Esophagus squamous epithelium (tissue), 5 donors: ENCODE measurements around the gene MVB12B. TPM values are rescaled to one million over a fixed set of nuclear protein-coding genes. Genes with fewer than 3 reads are reported as not detected.
A peak's percentile ranks its signal among the peaks of the same experiment; 100 is the strongest.

ENCODE experiments used
- DNase-seq: peaks from one replicate; lab custom pipeline; 2025; lab: John Stamatoyannopoulos, UW
- H3K27ac ChIP-seq, 4 donors: fragments of 200-600 bp; sonication (generic); one replicate each; pipeline ENCODE4 v1.5.1; 2016 to 2019; ENCODE audit warnings: mild to moderate bottlenecking in 1 of 4
- H3K27me3 ChIP-seq, 4 donors: fragments of 200-600 bp; sonication (generic); 1 replicate in 3 of 4; 2 replicates in 1 of 4; pipeline versions ENCODE4 v1.5.1 to v1.6.0; 2017 to 2021; ENCODE audit warnings: antibody characterized with exemption in 1 of 4
- H3K36me3 ChIP-seq, 3 donors: fragments of 200-600 bp; sonication (generic); one replicate each; pipeline ENCODE4 v1.5.1; 2016 to 2019
- H3K4me1 ChIP-seq, 3 donors: fragments of 200-600 bp; sonication (generic); one replicate each; pipeline ENCODE4 v1.5.1; 2017 to 2019
- H3K4me3 ChIP-seq, 4 donors: fragments of 200-600 bp; sonication (generic); 1 replicate in 3 of 4; 2 replicates in 1 of 4; pipeline ENCODE4 v1.5.1; 2016 to 2019; ENCODE audit warnings: mild to moderate bottlenecking in 2 of 4, moderate library complexity in 1 of 4
- H3K9me3 ChIP-seq, 3 donors: fragments of 200-600 bp; sonication (generic); one replicate each; pipeline ENCODE4 v1.5.1; 2016 to 2019
- POLR2A ChIP-seq, 4 donors: fragments of 450-650 bp; IDR thresholded peaks; one replicate each; pipeline ENCODE4 v1.6.1; 2017; ENCODE audit warnings: antibody characterized with exemption in 4 of 4, mild to moderate bottlenecking in 4 of 4, moderate library complexity in 3 of 4
- WGBS, 2 donors: methylation state at CpG; one replicate each; pipeline ENCODE4 v1.1.5; 2018; 5-methylcytosine and 5-hydroxymethylcytosine counted together
- intact Hi-C: fragments of 100-400 bp; cut with DNase I; formaldehyde crosslinking; loops from one replicate; pipeline ENCODE4 v1.15.0; 2022
- total RNA-seq, 4 donors: library from RNA; depleted of rRNA; stranded (reverse); fragments of >200 nt; gene quantifications; one replicate each; pipeline ENCODE4 v1.1.0, GENCODE V29; 2016
- TF ChIP-seq, protein P1 (sequence below), 6 experiments: fragments of 450-650 bp in 4 of 6; fragments of 200-600 bp in 2 of 6; sonication (generic) in 2 of 6; IDR thresholded peaks; one replicate each; pipeline ENCODE4 v1.5.1; 2016 to 2019; ENCODE audit warnings: antibody characterized with exemption in 6 of 6, mild to moderate bottlenecking in 4 of 6, moderate library complexity in 4 of 6
- donor health status: DM: yes; HTN: yes; CAD: no.

Gene MVB12B
- total RNA-seq, 4 donors from 2014 or later, result 3.2 to 13.2 (median 5.3) TPM

DNA sequence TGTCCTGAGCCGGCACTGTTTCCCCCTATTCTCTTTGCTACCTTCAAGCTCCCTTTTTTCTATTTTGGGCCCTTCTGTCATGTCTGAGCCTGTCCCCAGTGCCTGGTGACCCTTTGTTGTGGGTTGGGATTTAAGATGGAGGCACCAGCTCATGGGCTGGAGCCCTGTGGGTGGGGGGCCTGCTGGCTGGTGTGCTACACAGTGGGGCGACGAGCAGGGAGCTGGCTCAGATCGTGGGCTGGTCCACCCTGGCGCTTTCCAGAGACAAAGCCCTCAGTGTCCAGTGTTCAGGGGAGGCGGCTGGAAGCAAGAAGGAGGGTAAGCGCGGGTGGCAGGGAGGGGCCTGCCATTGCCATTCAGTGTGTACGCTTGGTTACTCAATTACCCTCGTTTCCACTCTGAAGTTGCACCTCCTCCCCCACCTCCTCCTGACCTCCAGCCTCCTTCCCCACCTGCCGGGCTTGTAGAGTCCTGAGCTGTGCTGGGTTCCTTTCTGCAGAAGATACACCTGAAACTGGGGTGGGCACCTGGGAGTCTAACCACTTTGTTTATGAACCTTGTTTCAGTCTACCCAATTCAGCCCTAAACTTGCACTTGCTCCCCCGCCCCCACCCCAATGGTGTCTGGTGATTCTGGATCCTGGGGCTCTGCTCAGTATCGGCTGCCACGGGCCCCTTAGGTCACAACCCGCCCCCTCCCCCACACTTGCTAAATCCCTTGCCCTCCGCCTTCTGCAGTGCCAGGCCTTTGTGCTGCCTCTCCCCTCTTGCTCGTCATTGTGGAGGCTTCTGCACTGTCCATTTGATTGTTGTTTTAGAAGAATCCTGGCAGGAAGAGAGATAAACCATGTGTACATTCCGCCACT, 49.9 kb downstream of the MVB12B start:
- no peaks in the 10 kb centered on the region for H3K27me3 ChIP-seq
- H3K36me3 ChIP-seq, result peaks cover 0 to 14% (median 0%) of the 10 kb centered on the region in 3 donors
- WGBS, 2 donors, result 79 to 80% methylated on average over 13 to 18 of the region's 18 CpGs
- DNase-seq, result no peak
- H3K27ac ChIP-seq, result peak overlapping the region in 2 of 4 donors; percentile 34 to 49
- H3K4me1 ChIP-seq, result peaks cover 2 to 63% (median 5%) of the 10 kb centered on the region in 3 donors
- no peak overlapping the region for H3K4me3 ChIP-seq
- TF ChIP-seq POLR2A (IDR thresholded peaks at IDR 0.05), result no peak
- TF ChIP-seq, protein P1, sequence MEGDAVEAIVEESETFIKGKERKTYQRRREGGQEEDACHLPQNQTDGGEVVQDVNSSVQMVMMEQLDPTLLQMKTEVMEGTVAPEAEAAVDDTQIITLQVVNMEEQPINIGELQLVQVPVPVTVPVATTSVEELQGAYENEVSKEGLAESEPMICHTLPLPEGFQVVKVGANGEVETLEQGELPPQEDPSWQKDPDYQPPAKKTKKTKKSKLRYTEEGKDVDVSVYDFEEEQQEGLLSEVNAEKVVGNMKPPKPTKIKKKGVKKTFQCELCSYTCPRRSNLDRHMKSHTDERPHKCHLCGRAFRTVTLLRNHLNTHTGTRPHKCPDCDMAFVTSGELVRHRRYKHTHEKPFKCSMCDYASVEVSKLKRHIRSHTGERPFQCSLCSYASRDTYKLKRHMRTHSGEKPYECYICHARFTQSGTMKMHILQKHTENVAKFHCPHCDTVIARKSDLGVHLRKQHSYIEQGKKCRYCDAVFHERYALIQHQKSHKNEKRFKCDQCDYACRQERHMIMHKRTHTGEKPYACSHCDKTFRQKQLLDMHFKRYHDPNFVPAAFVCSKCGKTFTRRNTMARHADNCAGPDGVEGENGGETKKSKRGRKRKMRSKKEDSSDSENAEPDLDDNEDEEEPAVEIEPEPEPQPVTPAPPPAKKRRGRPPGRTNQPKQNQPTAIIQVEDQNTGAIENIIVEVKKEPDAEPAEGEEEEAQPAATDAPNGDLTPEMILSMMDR (IDR thresholded peaks at IDR 0.05), result no peak
- no peaks in the 10 kb centered on the region for H3K9me3 ChIP-seq
- intact Hi-C loops, result no loop called here

GRCh38 chr9:126377176-126377509, 50.5 kb downstream of the MVB12B start:
- intact Hi-C loops, result no loop called here
- no peak for DNase-seq
- Histone ChIP-seq H3K4me3 (no peak overlapping the region), H3K27ac (no peak overlapping the region), H3K9me3 (no peaks in the 10 kb centered on the region), H3K27me3 (no peaks in the 10 kb centered on the region), H3K36me3 (peaks cover 0 to 20% (median 0%) of the 10 kb centered on the region in 3 donors), H3K4me1 (peaks cover 2 to 63% (median 5%) of the 10 kb centered on the region in 3 donors)
- 100% methylated on average over 2 of the region's 2 CpGs for WGBS, 2 donors
- TF ChIP-seq, protein P1 (IDR thresholded peaks at IDR 0.05), result no peak
- no peak for TF ChIP-seq POLR2A (IDR thresholded peaks at IDR 0.05)

DNA sequence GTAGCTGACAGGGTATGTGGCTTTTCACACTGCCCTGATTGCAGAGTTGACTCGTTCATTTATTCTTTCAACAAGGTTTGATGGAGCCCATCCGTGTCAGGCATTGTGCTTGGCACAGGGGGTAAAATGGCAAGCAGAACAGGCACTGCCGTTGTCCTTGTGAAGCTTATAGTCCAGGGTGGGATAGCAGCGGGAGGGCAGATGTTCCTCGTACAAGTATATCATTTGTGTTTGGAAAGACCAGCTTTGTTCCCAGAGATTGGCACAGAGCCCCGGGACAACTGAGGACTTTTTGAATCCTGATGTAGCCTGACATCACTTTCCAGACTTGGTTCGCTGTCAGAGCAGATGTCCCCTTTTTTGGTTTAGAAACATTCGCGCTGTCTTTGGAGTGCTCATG, 50.9 kb downstream of the MVB12B start:
- H3K27me3 ChIP-seq, result no peaks in the 10 kb centered on the region
- TF ChIP-seq, protein P1 (IDR thresholded peaks at IDR 0.05), result no peak
- no peak for TF ChIP-seq POLR2A (IDR thresholded peaks at IDR 0.05)
- no peak overlapping the region for H3K27ac ChIP-seq
- H3K4me1 ChIP-seq, result peaks cover 2 to 63% (median 5%) of the 10 kb centered on the region in 3 donors
- H3K36me3 ChIP-seq, result peaks cover 0 to 23% (median 0%) of the 10 kb centered on the region in 3 donors
- intact Hi-C loops, result no loop called here
- no peak overlapping the region for H3K4me3 ChIP-seq
- DNase-seq, result no peak
- H3K9me3 ChIP-seq, result no peaks in the 10 kb centered on the region
- WGBS, 2 donors, result 83 to 87% methylated on average over 7 to 9 of the region's 9 CpGs

- Histone ChIP-seq H3K4me3 (no peak overlapping the region), H3K4me1 (peaks cover 2 to 53% (median 5%) of the 10 kb centered on the region in 3 donors), H3K27ac (no peak overlapping the region), H3K9me3 (no peaks in the 10 kb centered on the region), H3K36me3 (peaks cover 0 to 26% (median 0%) of the 10 kb centered on the region in 3 donors), H3K27me3 (no peaks in the 10 kb centered on the region)
- no peak for DNase-seq
- 81 to 84% methylated on average over 7 of the region's 7 CpGs for WGBS, 2 donors
- intact Hi-C loops, result no loop called here
- TF ChIP-seq POLR2A (IDR thresholded peaks at IDR 0.05), result no peak
- TF ChIP-seq, protein P1 (IDR thresholded peaks at IDR 0.05), result no peak
Measured at GRCh38 chr9:126378761-126379160, 52.1 kb downstream of the MVB12B start.

GRCh38 chr9:126379661-126380360, 53.2 kb downstream of the MVB12B start:
- Histone ChIP-seq H3K27me3 (no peaks in the 10 kb centered on the region), H3K36me3 (peaks cover 0 to 29% (median 0%) of the 10 kb centered on the region in 3 donors), H3K4me1 (peaks cover 2 to 42% (median 5%) of the 10 kb centered on the region in 3 donors), H3K27ac (no peak overlapping the region), H3K4me3 (no peak overlapping the region), H3K9me3 (no peaks in the 10 kb centered on the region)
- TF ChIP-seq, protein P1 (IDR thresholded peaks at IDR 0.05), result no peak
- no peak for TF ChIP-seq POLR2A (IDR thresholded peaks at IDR 0.05)
- intact Hi-C loops, result no loop called here
- WGBS, 2 donors, result 58 to 79% methylated on average over 4 to 9 of the region's 9 CpGs
- DNase-seq, result no peak
